GM12873 (cell line): ENCODE data around the gene GDF15.

Experiments used
- TF ChIP-seq, protein P1 (sequence below): IDR thresholded peaks from 2 replicates; pipeline ENCODE4 v1.5.1; 2012; ENCODE audit warnings: low read depth, mild to moderate bottlenecking, moderate library complexity, low read length, control low read depth; ENCODE audit not compliant: insufficient read depth; ENCODE audit errors: missing control alignments

The GDF15 gene

DNA sequence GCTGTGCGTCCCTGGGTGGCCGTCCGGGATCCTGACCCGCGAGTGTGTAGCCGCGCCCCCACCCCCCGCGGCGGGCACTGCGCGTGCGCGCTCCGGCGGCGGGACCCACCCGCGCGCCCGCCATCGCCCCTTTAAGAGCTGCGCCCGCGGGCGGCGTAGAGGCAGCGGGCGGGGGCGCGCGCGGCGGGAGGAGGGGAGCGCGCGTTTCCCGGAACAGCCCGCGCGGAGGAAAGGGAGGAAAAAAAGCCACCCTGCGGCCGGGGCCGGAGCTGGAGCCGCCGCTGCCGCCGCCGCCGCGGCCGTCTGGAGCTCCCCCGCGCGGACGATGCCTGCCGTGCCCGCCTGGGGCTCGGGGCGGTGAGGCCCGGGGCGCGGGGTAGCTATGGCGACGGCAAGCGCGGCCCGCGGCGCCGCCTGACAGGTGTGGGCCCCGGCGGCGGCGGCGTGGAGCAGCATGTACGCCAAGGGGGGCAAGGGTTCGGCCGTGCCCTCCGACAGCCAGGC, 33.3 kb downstream of the GDF15 start, which contains the start of gene SSBP4:
Gene SSBP4 (plus strand): TSS at position 204 of the 504 bp plus-strand sequence. CDS start 251 bp downstream, at position 455.
- TF ChIP-seq, protein P1, sequence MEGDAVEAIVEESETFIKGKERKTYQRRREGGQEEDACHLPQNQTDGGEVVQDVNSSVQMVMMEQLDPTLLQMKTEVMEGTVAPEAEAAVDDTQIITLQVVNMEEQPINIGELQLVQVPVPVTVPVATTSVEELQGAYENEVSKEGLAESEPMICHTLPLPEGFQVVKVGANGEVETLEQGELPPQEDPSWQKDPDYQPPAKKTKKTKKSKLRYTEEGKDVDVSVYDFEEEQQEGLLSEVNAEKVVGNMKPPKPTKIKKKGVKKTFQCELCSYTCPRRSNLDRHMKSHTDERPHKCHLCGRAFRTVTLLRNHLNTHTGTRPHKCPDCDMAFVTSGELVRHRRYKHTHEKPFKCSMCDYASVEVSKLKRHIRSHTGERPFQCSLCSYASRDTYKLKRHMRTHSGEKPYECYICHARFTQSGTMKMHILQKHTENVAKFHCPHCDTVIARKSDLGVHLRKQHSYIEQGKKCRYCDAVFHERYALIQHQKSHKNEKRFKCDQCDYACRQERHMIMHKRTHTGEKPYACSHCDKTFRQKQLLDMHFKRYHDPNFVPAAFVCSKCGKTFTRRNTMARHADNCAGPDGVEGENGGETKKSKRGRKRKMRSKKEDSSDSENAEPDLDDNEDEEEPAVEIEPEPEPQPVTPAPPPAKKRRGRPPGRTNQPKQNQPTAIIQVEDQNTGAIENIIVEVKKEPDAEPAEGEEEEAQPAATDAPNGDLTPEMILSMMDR, result peak; percentile 26

- TF ChIP-seq, protein P1, result no peak
Measured at GRCh38 chr19:18419699-18420460, 33.9 kb downstream of the GDF15 start.

DNA sequence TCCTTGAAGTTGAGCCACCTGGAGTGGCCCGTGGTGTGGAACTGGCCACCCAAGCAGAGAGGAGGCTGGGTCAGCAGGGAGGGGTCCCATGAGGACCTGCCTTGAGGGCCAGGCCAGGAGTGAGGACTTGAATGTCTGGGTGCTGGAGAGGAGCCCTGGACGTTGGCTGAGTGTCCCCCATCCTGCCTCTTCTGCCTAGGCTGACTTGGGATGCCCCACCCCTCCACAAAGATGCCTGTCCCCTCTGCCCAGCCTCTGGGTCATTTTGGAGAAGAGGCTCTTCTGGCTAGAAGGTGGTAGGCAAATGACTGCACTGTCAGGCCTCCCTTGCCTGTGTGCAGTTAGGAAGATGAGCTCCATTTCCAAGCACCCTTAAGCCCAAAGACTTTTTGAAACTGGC, 35.0 kb downstream of the GDF15 start:
- TF ChIP-seq, protein P1, result no peak

DNA sequence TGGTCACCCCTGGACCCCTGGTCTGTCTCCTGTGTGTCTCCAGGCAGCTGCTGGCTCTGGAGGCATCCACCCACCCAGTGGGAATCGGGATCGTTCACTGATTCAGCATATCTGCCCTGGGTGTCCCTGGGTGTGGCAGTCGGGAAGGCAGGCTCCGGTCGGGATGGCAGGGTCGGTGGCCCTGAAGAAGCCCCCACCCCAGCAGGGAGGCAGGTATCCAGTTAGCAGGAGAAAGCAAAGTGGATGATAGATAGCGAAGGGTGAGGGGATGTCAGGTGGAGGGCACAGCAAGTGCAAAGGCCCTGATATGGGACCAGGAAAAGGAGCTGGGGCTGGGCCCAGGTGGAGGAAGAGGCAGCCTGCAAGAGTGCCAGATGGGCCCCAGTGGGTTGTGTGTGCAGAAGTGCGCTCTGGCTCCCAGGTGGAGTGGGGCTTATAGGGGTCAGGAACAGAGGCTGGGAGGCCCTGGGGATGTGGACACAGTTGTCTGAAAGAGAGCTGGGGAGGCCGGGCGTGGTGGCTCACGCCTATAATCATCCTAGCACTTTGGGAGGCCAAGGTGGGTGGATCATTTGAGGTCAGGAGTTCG, 35.5 kb downstream of the GDF15 start:
- TF ChIP-seq, protein P1, result no peak

DNA sequence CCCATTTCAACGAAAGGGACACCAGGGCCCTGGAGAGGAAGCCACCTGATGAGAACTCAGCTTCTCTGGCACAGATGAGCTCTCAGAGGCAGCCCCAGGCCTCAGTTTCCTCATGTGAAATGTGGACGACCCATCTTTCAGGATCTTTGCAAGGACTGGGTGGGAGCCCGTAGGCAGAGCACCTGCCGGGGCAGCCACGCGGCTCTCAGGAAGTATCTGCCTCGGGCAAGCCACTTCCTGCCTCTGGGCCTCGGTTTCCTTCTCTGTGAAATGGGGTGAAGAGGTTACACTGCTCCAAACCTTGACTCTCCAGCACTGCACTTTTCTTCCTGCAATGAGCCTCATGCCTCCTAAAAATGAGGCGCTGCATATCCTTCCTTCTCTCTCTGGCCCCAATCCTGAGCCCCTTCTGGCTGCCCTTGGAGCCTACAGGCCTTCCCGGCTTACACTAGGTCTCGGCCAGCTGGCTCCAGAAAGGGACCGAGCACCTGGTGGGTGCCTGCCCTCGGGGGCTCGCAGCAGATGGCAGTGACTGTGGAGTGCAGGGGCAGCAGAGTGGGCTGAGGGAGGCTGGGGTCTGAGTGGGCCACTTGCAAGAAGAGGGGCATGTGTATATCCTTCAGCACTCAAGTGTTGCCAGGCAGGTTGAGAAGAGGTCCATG, 36.7 kb downstream of the GDF15 start:
- TF ChIP-seq, protein P1, result no peak

DNA sequence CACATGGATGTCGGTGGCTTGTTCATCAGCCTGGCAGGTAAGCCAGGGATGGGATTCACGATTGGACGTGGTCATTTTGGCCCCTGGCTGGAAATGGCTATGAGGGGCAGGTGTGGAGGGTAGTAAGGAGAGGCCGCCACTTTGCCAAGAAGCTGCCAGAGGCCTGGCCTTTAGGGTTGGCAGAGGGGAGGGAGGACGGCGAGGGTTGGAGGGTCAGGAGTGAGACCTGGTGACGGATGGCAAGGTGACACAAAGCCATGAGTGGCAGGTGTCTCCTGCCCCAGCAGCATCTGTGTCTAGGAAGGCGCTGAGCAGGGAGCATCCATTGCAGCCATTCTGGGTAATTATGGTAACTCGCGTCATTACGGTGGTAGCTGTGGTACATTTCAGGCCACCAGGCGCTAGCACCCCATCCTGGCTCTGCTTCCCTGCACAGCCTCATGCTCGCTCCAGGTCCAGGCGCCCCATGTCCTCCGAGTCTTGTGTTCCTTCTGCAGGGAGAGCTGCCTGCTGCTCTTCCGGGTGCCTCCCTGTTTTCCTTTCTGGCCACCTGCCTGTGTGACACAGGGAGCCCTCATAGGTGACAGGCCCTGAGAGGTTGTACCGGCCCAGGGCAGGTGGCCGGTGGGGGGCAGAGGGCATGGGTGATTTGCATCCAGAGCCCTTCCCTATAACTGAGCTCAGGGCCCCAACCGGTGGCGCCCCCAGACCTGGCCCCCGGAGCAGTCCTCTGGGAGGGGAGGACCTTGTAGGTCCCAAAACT, 37.5 kb downstream of the GDF15 start:
- TF ChIP-seq, protein P1, result no peak
